Naive thymus-derived CD4-positive, alpha-beta T cell (primary cell): ENCODE measurements around the gene BTBD18. TPM values are rescaled to one million over a fixed set of nuclear protein-coding genes. Genes with fewer than 3 reads are reported as not detected.

Source experiments
- ATAC-seq: fragments of 150-1000 bp; cut with Tn5 transposase; 2 replicates; pipeline ENCODE4 v1.10.0; 2021; ENCODE audit warnings: mild to moderate bottlenecking, moderate library complexity
- CTCF ChIA-PET: fragments of 350-600 bp; sonication (Branson Sonifier 250); formaldehyde crosslinking; loops from one replicate; lab custom pipeline; 2021; ENCODE audit warnings: antibody characterized with exemption; lab: Charles Lee
- POLR2A ChIA-PET: fragments of 350-600 bp; sonication (Branson Sonifier 250); formaldehyde crosslinking; loops from one replicate; lab custom pipeline; 2021; ENCODE audit warnings: antibody characterized with exemption, inconsistent platforms; lab: Charles Lee
- DNase-seq, 9 donors: peaks; one replicate each; pipeline versions ENCODE4 v3.0.0 to v3.0.0-alpha.2; 2020 to 2022; ENCODE audit warnings: mixed read lengths in 1 of 9
- H3K27ac ChIP-seq: one replicate; pipeline ENCODE4 v1.7.0; 2013; ENCODE audit warnings: mild to moderate bottlenecking, low read depth, low read length, moderate library complexity
- H3K27me3 ChIP-seq, 2 donors: one replicate each; pipeline ENCODE4 v1.7.0; 2013; ENCODE audit warnings: low read length in 2 of 2, mild to moderate bottlenecking in 2 of 2, moderate library complexity in 2 of 2; ENCODE audit not compliant: control insufficient read depth in 2 of 2, insufficient read depth in 2 of 2
- H3K36me3 ChIP-seq, 3 experiments: 1 replicate in 2 of 3; 2 replicates in 1 of 3; pipeline ENCODE4 v1.7.0; 2013; ENCODE audit warnings: low read length in 3 of 3, mild to moderate bottlenecking in 3 of 3, moderate library complexity in 1 of 3; ENCODE audit not compliant: insufficient read depth in 3 of 3, control insufficient read depth in 2 of 3
- H3K4me1 ChIP-seq, 2 donors: one replicate each; pipeline ENCODE4 v1.7.0; 2013; ENCODE audit warnings: low read length in 2 of 2, mild to moderate bottlenecking in 2 of 2, moderate library complexity in 1 of 2; ENCODE audit not compliant: control insufficient read depth in 2 of 2, insufficient read depth in 2 of 2
- H3K4me3 ChIP-seq: 2 replicates; pipeline ENCODE4 v1.7.0; 2013; ENCODE audit warnings: mild to moderate bottlenecking, low read length
- H3K9me3 ChIP-seq, 3 experiments: 1 replicate in 2 of 3; 2 replicates in 1 of 3; pipeline ENCODE4 v1.7.0; 2013; ENCODE audit warnings: low read length in 3 of 3; ENCODE audit not compliant: control insufficient read depth in 2 of 3
- H3K27ac Mint-ChIP-seq, 9 donors: one replicate each; pipeline ENCODE4 v1.8.0; 2020 to 2022; ENCODE audit warnings: mixed read lengths in 9 of 9, mild to moderate bottlenecking in 8 of 9, moderate library complexity in 5 of 9, inconsistent platforms in 2 of 9
- H3K27me3 Mint-ChIP-seq, 5 donors: one replicate each; pipeline ENCODE4 v1.8.0; 2021 to 2022; ENCODE audit warnings: mixed read lengths in 5 of 5, mild to moderate bottlenecking in 1 of 5
- H3K36me3 Mint-ChIP-seq, 5 donors: one replicate each; pipeline ENCODE4 v1.8.0; 2020 to 2022; ENCODE audit warnings: mixed read lengths in 5 of 5, mild to moderate bottlenecking in 3 of 5, inconsistent platforms in 1 of 5
- H3K4me1 Mint-ChIP-seq, 7 donors: one replicate each; pipeline ENCODE4 v1.8.0; 2020 to 2022; ENCODE audit warnings: mixed read lengths in 7 of 7, mild to moderate bottlenecking in 3 of 7, inconsistent platforms in 1 of 7
- H3K4me3 Mint-ChIP-seq, 10 donors: one replicate each; pipeline ENCODE4 v1.8.0; 2020 to 2022; ENCODE audit warnings: mild to moderate bottlenecking in 10 of 10, mixed read lengths in 10 of 10, moderate library complexity in 6 of 10, inconsistent platforms in 2 of 10
- H3K9me3 Mint-ChIP-seq, 11 donors: one replicate each; pipeline ENCODE4 v1.8.0; 2020 to 2022; ENCODE audit warnings: mixed read lengths in 11 of 11, mild to moderate bottlenecking in 4 of 11, inconsistent platforms in 1 of 11, moderate library complexity in 1 of 11
- intact Hi-C, 2 donors: fragments of 100-400 bp; cut with micrococcal nuclease; formaldehyde crosslinking; loops; one replicate each; pipeline ENCODE4 v1.15.1; 2023
- polyA plus RNA-seq, 2 donors: library from polyadenylated mRNA; unstranded; fragments of 300-500 nt; fragmentation: Illumina TruSeq; gene quantifications; one replicate each; pipeline ENCODE4 v1.2.3, GENCODE V29; 2021
- total RNA-seq, 6 experiments: library from RNA in 5 of 6; stranded (reverse) in 5 of 6; gene quantifications; 1 replicate in 5 of 6; 2 replicates in 1 of 6; pipeline ENCODE4 v1.2.3 and lab custom pipeline; 2021 to 2026

The BTBD18 gene
- total and polyA plus RNA-seq, 7 experiments from 2014 or later = 0.56 to 0.95 TPM; not detected in 5

DNA sequence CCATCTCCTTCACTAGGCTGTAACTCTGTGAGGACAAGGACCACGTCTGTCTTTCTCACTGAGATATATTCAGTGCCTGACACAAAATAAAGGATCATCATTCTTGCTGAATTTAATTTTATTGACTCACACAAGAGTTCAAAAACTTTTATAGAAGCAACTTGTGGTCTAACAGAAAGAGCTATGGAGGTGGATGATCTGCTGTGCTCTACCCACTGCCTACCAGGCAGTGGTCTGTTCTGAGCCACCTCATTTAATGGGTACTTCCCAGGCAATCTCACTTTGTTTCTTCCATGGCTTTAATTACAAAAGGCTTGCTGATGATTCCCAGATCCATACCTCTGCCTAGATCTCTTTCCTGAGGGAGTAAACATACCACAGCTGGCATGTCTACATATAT is 4.7 kb downstream of the BTBD18 start:
- H3K27ac Mint-ChIP-seq = peak overlapping the region; percentile 25 to 87 (median 73)
- peaks cover 2 to 40% (median 15%) of the 10 kb centered on the region in 5 donors for H3K36me3 Mint-ChIP-seq
- Histone ChIP-seq H3K4me3 (no peak overlapping the region), H3K27me3 (no peaks in the 10 kb centered on the region), H3K9me3 (no peaks in the 10 kb centered on the region), H3K27ac (no peak overlapping the region), H3K4me1 (peaks cover 11 to 20% of the 10 kb centered on the region in 2 donors), H3K36me3 (peaks cover 0 to 36% (median 5%) of the 10 kb centered on the region in 3 experiments)
- peaks cover 0 to 2% (median 0%) of the 10 kb centered on the region in 11 donors for H3K9me3 Mint-ChIP-seq
- no peak overlapping the region for H3K4me3 Mint-ChIP-seq
- POLR2A ChIA-PET = interaction anchor here (0.6 kb wide), 1 partner anchor 46 kb away, joined by 4 read pairs; no protein-coding TSS in a partner anchor
- no peak for ATAC-seq
- peaks cover 14 to 57% (median 47%) of the 10 kb centered on the region in 7 donors for H3K4me1 Mint-ChIP-seq
- DNase-seq = no peak
- no peaks in the 10 kb centered on the region for H3K27me3 Mint-ChIP-seq
- intact Hi-C loops = loop anchor here in 1 of 2 donors (10.0 kb wide), 1 partner anchor 1308 kb away; no protein-coding TSS in a partner anchor
- CTCF ChIA-PET = interaction anchor here (2.3 kb wide), 1 partner anchor 54 kb away, joined by 14 read pairs; no protein-coding TSS in a partner anchor

DNA sequence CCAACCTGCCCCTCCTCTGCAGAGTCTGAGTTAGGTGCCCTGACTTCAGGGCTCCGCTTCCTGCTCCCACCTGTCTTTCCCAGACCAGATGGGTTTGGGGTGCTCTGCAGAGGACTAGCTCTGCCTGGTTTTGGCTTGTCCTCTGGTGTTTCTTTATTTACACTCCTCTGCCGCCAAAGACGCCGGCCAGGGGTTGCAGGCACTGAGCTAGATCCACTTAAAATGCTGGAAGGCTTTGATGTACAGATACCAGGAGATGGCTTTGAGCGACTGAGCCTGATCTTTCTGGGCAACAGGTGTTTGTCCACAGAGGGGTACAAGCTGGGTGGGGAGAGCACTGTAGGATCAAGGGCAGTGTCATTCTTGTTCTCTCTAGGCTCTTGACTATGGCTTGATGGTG is 6.4 kb downstream of the BTBD18 start:
- H3K36me3 ChIP-seq = peaks cover 0 to 42% (median 5%) of the 10 kb centered on the region in 3 experiments
- no peaks in the 10 kb centered on the region for H3K9me3 ChIP-seq
- POLR2A ChIA-PET = interaction anchor here (0.6 to 1.0 kb wide), 2 partner anchors 62 to 92 kb away, joined by 3 to 4 read pairs; no protein-coding TSS in a partner anchor
- H3K4me3 ChIP-seq = no peak overlapping the region
- peaks cover 12 to 62% (median 55%) of the 10 kb centered on the region in 7 donors for H3K4me1 Mint-ChIP-seq
- ATAC-seq (no peak), DNase-seq (no peak)
- no peaks in the 10 kb centered on the region for H3K27me3 Mint-ChIP-seq
- intact Hi-C loops = loop anchor here in 1 of 2 donors (10.0 kb wide), 1 partner anchor 1310 kb away; no protein-coding TSS in a partner anchor
- no peak overlapping the region for H3K27ac ChIP-seq
- H3K9me3 Mint-ChIP-seq = peaks cover 0 to 4% (median 0%) of the 10 kb centered on the region in 11 donors
- CTCF ChIA-PET = interaction anchor here (2.5 kb wide), 1 partner anchor 55 kb away, joined by 12 read pairs; no protein-coding TSS in a partner anchor
- H3K4me3 Mint-ChIP-seq = peak overlapping the region in 2 of 10 donors; percentile 7 to 33
- H3K27me3 ChIP-seq = no peaks in the 10 kb centered on the region
- peaks cover 4 to 37% (median 18%) of the 10 kb centered on the region in 5 donors for H3K36me3 Mint-ChIP-seq
- H3K27ac Mint-ChIP-seq = peak overlapping the region; percentile 0 to 97 (median 65)
- H3K4me1 ChIP-seq = peaks cover 16 to 23% of the 10 kb centered on the region in 2 donors

GRCh38 chr11:57744357-57744756 is 7.3 kb downstream of the BTBD18 start:
- H3K9me3 ChIP-seq = no peaks in the 10 kb centered on the region
- H3K27ac Mint-ChIP-seq = peak overlapping the region; percentile 3 to 97 (median 60)
- H3K4me3 ChIP-seq = no peak overlapping the region
- no peaks in the 10 kb centered on the region for H3K27me3 ChIP-seq
- H3K36me3 Mint-ChIP-seq = peaks cover 4 to 37% (median 18%) of the 10 kb centered on the region in 5 donors
- peaks cover 0 to 4% (median 0%) of the 10 kb centered on the region in 11 donors for H3K9me3 Mint-ChIP-seq
- intact Hi-C loops = loop anchor here in 1 of 2 donors (10.0 kb wide), 1 partner anchor 1310 kb away; no protein-coding TSS in a partner anchor
- ATAC-seq (no peak), DNase-seq (no peak)
- peak overlapping the region in 8 of 10 donors; percentile 31 to 70 (median 52) for H3K4me3 Mint-ChIP-seq
- H3K4me1 Mint-ChIP-seq = peaks cover 12 to 62% (median 55%) of the 10 kb centered on the region in 7 donors
- H3K27ac ChIP-seq = peak overlapping the region; percentile 31
- no peaks in the 10 kb centered on the region for H3K27me3 Mint-ChIP-seq
- CTCF ChIA-PET = interaction anchor here (1.1 to 2.5 kb wide), 2 partner anchors 12 to 56 kb away, joined by 5 to 12 read pairs; no protein-coding TSS in a partner anchor
- peaks cover 0 to 41% (median 5%) of the 10 kb centered on the region in 3 experiments for H3K36me3 ChIP-seq
- POLR2A ChIA-PET = interaction anchor here (0.7 to 4.0 kb wide), 3 partner anchors 12 to 56 kb away, joined by 3 to 26 read pairs (median 4); no protein-coding TSS in a partner anchor
- peaks cover 16 to 23% of the 10 kb centered on the region in 2 donors for H3K4me1 ChIP-seq

DNA sequence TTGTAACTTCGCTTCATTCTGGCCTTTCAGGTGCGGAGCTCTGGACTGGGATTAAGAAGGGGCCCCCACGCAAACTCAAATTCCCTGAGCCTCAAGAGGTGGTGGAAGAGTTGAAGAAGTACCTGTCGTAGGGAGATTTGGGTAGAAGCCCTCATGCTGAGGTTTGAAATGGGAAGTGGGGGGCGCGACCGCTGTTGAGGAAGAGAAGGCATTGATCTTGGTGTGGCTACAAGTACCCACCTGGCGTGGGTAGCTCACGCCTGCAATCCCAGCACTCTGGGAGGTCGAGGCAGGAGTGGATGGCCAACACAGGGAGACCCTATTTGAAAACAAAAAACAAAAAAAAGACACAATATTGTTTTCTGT is 9.5 kb downstream of the BTBD18 start:
- H3K27me3 ChIP-seq = no peaks in the 10 kb centered on the region
- Mint-ChIP-seq H3K4me3 (peak overlapping the region; percentile 90 to 100 (median 99)), H3K4me1 (peaks cover 12 to 54% (median 47%) of the 10 kb centered on the region in 7 donors), H3K27me3 (no peaks in the 10 kb centered on the region), H3K27ac (peak overlapping the region; percentile 97 to 100 (median 98)), H3K36me3 (peaks cover 4 to 45% (median 18%) of the 10 kb centered on the region in 5 donors), H3K9me3 (peaks cover 0 to 4% (median 0%) of the 10 kb centered on the region in 11 donors)
- ATAC-seq (no peak), DNase-seq (no peak)
- ChIA-PET POLR2A (interaction anchor here (0.6 to 4.0 kb wide), 25 partner anchors 10 to 901 kb away, joined by 3 to 26 read pairs (median 5); partner anchors contain the start of genes BTBD18, LPXN, MED19 and SSRP1), CTCF (interaction anchor here (2.2 kb wide), 1 partner anchor 58 kb away, joined by 16 read pairs; no protein-coding TSS in a partner anchor)
- H3K4me1 ChIP-seq = peaks cover 16 to 23% of the 10 kb centered on the region in 2 donors
- H3K9me3 ChIP-seq = no peaks in the 10 kb centered on the region
- peak overlapping the region; percentile 93 for H3K27ac ChIP-seq
- peak overlapping the region; percentile 86 for H3K4me3 ChIP-seq
- intact Hi-C loops = loop anchor here in 1 of 2 donors (10.0 kb wide), 1 partner anchor 1313 kb away; no protein-coding TSS in a partner anchor
- H3K36me3 ChIP-seq = peaks cover 0 to 56% (median 5%) of the 10 kb centered on the region in 3 experiments

- H3K36me3 ChIP-seq = peaks cover 0 to 56% (median 5%) of the 10 kb centered on the region in 3 experiments
Observed at GRCh38 chr11:57741132-57742086, 10.2 kb downstream of the BTBD18 start, which contains the start of gene SELENOH. SELENOH (plus strand) TSS chr11:57741491; CDS start chr11:57741596, 105 bp downstream.

More at GRCh38 chr11:57741132-57742086, 10.2 kb downstream of the BTBD18 start, which contains the start of gene SELENOH:
- no peaks in the 10 kb centered on the region for H3K27me3 Mint-ChIP-seq
- intact Hi-C loops = loop anchor here (1.0 to 10.0 kb wide), 14 partner anchors 29 to 1313 kb away; partner anchors contain the start of genes CLP1 (in 2 of the 2), MED19 (in 2 of the 2), SSRP1 (in 2 of the 2) and TIMM10 (in 2 of the 2)
- peak within 1 kb of the TSS; percentile 90 to 100 (median 99) for H3K4me3 Mint-ChIP-seq
- DNase-seq (peak; percentile 75 to 96 (median 91)), ATAC-seq (peak; percentile 94)
- peak within 1 kb of the TSS; percentile 97 to 100 (median 98) for H3K27ac Mint-ChIP-seq
- Histone ChIP-seq H3K27ac (peak within 1 kb of the TSS; percentile 93), H3K4me3 (peak within 1 kb of the TSS; percentile 86), H3K27me3 (no peaks in the 10 kb centered on the region), H3K9me3 (no peaks in the 10 kb centered on the region), H3K4me1 (peaks cover 16 to 23% of the 10 kb centered on the region in 2 donors)
- POLR2A ChIA-PET = interaction anchor here (0.6 to 4.0 kb wide), 30 partner anchors 10 to 902 kb away, joined by 3 to 26 read pairs (median 4); partner anchors contain the start of genes BTBD18, LPXN, MED19 and SSRP1
- CTCF ChIA-PET = interaction anchor here (2.2 kb wide), 1 partner anchor 59 kb away, joined by 16 read pairs; no protein-coding TSS in a partner anchor
- peaks cover 0 to 4% (median 0%) of the 10 kb centered on the region in 11 donors for H3K9me3 Mint-ChIP-seq
- H3K4me1 Mint-ChIP-seq = peaks cover 12 to 50% (median 41%) of the 10 kb centered on the region in 7 donors
- H3K36me3 Mint-ChIP-seq = peaks cover 4 to 42% (median 18%) of the 10 kb centered on the region in 5 donors
